ENCODE data around the gene RIMKLB. TPM values are rescaled to one million over a fixed set of nuclear protein-coding genes. Genes with fewer than 3 reads are reported as not detected.

The RIMKLB gene
- total RNA-seq, 1 experiment from 2014 or later: 0.39 TPM

DNA sequence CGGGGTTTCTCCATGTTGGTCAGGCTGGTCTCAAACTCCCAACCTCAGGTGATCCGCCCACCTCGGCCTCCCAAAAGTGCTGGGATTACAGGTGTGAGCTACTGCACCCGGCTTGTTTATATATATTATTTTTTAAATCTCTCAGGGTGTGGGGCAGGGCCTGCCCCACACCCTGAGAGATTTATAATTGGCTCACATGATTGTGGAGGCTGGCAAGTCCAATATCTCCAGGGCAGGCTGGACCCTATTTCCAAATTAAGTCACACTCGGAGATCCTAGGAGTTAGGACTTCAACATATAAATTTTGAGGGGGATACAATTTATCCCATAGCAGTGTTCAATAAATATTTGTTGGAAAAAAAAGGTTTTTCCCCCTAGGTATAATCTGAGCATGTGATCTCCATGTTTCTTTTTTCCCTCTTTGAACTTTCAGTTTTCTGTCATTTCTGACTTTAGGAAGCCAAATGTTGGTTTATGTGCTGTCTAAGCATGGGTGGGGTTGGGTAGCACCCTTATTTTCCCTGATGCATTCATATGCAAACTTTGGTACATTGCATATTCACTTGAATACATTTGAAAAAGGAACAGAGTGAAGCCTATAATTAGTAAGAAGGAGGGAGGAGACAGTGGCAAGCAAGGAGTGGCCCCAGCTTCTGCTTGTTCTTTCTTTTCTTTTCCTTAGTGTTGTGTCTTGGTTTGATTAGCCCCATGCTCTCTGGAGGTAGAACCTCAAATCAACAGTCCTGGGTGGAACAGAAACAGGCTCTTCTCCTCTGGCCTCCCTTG, 116.0 kb downstream of the RIMKLB start:
- ChIA-PET CTCF (interaction anchor here (1.1 kb wide), 1 partner anchor 156 kb away, joined by 3 read pairs; no protein-coding TSS in a partner anchor), POLR2A (no interaction called here), RAD21 (ENCODE audit: low non-redundant PET in 1 of 2, low total read pairs in 2 of 2, uncharacterized antibody in 2 of 2, unreplicated experiment in 2 of 2) (no interaction called here)
- no peaks in the 10 kb centered on the region for H3K9me2 ChIP-seq (ENCODE audit: insufficient read depth)
- H2AFZ ChIP-seq (ENCODE audit: low read depth, low read length, poor library complexity, severe bottlenecking): no peak overlapping the region
- no peak overlapping the region for H3K27ac ChIP-seq (ENCODE audit: low read depth, low read length)
- DNase-seq (ENCODE audit: low read depth, low spot score): no peak
- no peaks in the 10 kb centered on the region for H3K4me1 ChIP-seq (ENCODE audit: control insufficient read depth in 1 of 2, insufficient read depth in 2 of 2, low read length in 2 of 2)
- H3K27me3 ChIP-seq (ENCODE audit: insufficient read depth, low read length): no peaks in the 10 kb centered on the region
- no peak overlapping the region for H3K4me2 ChIP-seq (ENCODE audit: low read length)
- no peaks in the 10 kb centered on the region; a peak in 1 of 4 replicates for H3K36me3 ChIP-seq (ENCODE audit: control insufficient read depth in 1 of 2, insufficient read depth in 2 of 2, low read length in 2 of 2)
- no peak overlapping the region for H3K9ac ChIP-seq (ENCODE audit: low read length)
- BruUV-seq (replicated peaks): no TSS peak
- no peaks in the 10 kb centered on the region for H3K79me2 ChIP-seq (ENCODE audit: insufficient read depth, low read length)
- H3K4me3 ChIP-seq (replicated peaks in 1 of 2; ENCODE audit: low read depth in 1 of 2, low read length in 2 of 2): no peak overlapping the region
- TF ChIP-seq CEBPB (IDR thresholded peaks at IDR 0.05; ENCODE audit: low read depth) (no peak), EZH2 (IDR thresholded peaks at IDR 0.05) (no peak), CBX3 (IDR thresholded peaks at IDR 0.05; ENCODE audit: low read depth) (no peak), JUND (IDR thresholded peaks at IDR 0.05) (no peak), ELF1 (IDR thresholded peaks at IDR 0.05; ENCODE audit: borderline replicate concordance, low read depth) (no peak), FOSL1 (IDR thresholded peaks at IDR 0.05; ENCODE audit: low read depth) (no peak), SP1 (IDR thresholded peaks at IDR 0.05; ENCODE audit: low read depth) (no peak), ZNF274 (IDR thresholded peaks at IDR 0.05; ENCODE audit: low read depth, low read length) (no peak), EGR1 (IDR thresholded peaks at IDR 0.05; ENCODE audit: low read depth) (no peak), TCF7L2 (IDR thresholded peaks at IDR 0.05; ENCODE audit: borderline replicate concordance, extremely low read depth, insufficient read depth, insufficient read length) (no peak), YY1 (IDR thresholded peaks at IDR 0.05; ENCODE audit: extremely low read depth, insufficient replicate concordance, low read depth, low read length) (no peak), SRF (IDR thresholded peaks at IDR 0.05; ENCODE audit: low read depth) (no peak), SIN3A (IDR thresholded peaks at IDR 0.05; ENCODE audit: low read depth) (no peak), ZFX (IDR thresholded peaks at IDR 0.05) (no peak)
- TF ChIP-seq, protein P1, sequence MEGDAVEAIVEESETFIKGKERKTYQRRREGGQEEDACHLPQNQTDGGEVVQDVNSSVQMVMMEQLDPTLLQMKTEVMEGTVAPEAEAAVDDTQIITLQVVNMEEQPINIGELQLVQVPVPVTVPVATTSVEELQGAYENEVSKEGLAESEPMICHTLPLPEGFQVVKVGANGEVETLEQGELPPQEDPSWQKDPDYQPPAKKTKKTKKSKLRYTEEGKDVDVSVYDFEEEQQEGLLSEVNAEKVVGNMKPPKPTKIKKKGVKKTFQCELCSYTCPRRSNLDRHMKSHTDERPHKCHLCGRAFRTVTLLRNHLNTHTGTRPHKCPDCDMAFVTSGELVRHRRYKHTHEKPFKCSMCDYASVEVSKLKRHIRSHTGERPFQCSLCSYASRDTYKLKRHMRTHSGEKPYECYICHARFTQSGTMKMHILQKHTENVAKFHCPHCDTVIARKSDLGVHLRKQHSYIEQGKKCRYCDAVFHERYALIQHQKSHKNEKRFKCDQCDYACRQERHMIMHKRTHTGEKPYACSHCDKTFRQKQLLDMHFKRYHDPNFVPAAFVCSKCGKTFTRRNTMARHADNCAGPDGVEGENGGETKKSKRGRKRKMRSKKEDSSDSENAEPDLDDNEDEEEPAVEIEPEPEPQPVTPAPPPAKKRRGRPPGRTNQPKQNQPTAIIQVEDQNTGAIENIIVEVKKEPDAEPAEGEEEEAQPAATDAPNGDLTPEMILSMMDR (IDR thresholded peaks at IDR 0.05 in 2 of 3, conservative IDR thresholded peaks at IDR 0.05 in 1 of 3; ENCODE audit: borderline replicate concordance in 1 of 3, insufficient read depth in 1 of 3, low read depth in 2 of 3, low read length in 2 of 3): no peak
- TF ChIP-seq, protein P2, sequence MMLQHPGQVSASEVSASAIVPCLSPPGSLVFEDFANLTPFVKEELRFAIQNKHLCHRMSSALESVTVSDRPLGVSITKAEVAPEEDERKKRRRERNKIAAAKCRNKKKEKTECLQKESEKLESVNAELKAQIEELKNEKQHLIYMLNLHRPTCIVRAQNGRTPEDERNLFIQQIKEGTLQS (IDR thresholded peaks at IDR 0.05): no peak
- TF ChIP-seq, protein P3, sequence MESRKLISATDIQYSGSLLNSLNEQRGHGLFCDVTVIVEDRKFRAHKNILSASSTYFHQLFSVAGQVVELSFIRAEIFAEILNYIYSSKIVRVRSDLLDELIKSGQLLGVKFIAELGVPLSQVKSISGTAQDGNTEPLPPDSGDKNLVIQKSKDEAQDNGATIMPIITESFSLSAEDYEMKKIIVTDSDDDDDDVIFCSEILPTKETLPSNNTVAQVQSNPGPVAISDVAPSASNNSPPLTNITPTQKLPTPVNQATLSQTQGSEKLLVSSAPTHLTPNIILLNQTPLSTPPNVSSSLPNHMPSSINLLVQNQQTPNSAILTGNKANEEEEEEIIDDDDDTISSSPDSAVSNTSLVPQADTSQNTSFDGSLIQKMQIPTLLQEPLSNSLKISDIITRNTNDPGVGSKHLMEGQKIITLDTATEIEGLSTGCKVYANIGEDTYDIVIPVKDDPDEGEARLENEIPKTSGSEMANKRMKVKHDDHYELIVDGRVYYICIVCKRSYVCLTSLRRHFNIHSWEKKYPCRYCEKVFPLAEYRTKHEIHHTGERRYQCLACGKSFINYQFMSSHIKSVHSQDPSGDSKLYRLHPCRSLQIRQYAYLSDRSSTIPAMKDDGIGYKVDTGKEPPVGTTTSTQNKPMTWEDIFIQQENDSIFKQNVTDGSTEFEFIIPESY (IDR thresholded peaks at IDR 0.05; ENCODE audit: extremely low read depth, insufficient replicate concordance, low read length): no peak
- intact Hi-C loops (cut with micrococcal nuclease): no loop called here
- no peak for ATAC-seq
- H4K20me1 ChIP-seq (ENCODE audit: insufficient read depth): no peaks in the 10 kb centered on the region
- H3K9me3 ChIP-seq (ENCODE audit: control insufficient read depth in 1 of 2, insufficient read depth in 1 of 2, low read depth in 1 of 2, low read length in 2 of 2): no peaks in the 10 kb centered on the region

Data from HCT116 (cell line).